ENCODE data around the gene ADGRA3.

DNA sequence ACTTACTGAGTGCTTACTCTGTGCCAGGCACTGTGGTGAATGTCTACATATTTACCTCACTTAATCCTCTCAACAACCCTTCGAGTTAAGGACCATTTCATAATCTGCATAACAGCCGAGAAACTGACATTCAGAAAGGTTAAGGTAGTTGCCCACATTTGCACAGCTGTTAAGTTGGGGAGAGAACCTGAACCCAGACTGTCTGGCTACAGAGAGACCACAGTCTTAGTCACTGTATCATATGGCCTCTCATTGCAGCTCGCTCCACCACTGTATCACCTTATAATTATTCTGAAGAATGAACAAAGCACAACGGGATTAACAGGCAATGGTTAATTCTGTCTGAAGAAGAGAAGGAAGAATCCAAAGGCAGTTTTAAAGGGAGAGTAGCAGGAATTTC is 98.5 kb downstream of the ADGRA3 start:
- TF ChIP-seq, protein P1, sequence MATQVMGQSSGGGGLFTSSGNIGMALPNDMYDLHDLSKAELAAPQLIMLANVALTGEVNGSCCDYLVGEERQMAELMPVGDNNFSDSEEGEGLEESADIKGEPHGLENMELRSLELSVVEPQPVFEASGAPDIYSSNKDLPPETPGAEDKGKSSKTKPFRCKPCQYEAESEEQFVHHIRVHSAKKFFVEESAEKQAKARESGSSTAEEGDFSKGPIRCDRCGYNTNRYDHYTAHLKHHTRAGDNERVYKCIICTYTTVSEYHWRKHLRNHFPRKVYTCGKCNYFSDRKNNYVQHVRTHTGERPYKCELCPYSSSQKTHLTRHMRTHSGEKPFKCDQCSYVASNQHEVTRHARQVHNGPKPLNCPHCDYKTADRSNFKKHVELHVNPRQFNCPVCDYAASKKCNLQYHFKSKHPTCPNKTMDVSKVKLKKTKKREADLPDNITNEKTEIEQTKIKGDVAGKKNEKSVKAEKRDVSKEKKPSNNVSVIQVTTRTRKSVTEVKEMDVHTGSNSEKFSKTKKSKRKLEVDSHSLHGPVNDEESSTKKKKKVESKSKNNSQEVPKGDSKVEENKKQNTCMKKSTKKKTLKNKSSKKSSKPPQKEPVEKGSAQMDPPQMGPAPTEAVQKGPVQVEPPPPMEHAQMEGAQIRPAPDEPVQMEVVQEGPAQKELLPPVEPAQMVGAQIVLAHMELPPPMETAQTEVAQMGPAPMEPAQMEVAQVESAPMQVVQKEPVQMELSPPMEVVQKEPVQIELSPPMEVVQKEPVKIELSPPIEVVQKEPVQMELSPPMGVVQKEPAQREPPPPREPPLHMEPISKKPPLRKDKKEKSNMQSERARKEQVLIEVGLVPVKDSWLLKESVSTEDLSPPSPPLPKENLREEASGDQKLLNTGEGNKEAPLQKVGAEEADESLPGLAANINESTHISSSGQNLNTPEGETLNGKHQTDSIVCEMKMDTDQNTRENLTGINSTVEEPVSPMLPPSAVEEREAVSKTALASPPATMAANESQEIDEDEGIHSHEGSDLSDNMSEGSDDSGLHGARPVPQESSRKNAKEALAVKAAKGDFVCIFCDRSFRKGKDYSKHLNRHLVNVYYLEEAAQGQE (IDR thresholded peaks at IDR 0.05; ENCODE audit: low read depth) = no peak
- TF ChIP-seq EP300 (IDR thresholded peaks at IDR 0.05; ENCODE audit: borderline replicate concordance) = no peak

Measured in Ishikawa (cell line).